Mesenchymal stem cell (in vitro differentiated cells and primary cell): ENCODE measurements around the gene SKAP1.

Experiments used
- DNase-seq: peaks from one replicate; pipeline ENCODE4 v3.0.0-alpha.2; 2013
- H2AFZ ChIP-seq: one replicate; pipeline ENCODE4 v1.6.1; 2013; ENCODE audit warnings: low read depth, mild to moderate bottlenecking, control low read depth, inconsistent platforms, low read length, moderate library complexity
- H2AK5ac ChIP-seq: 2 replicates; pipeline ENCODE4 v1.6.1; 2013; ENCODE audit warnings: low read length, moderate library complexity, mild to moderate bottlenecking, inconsistent platforms; ENCODE audit not compliant: severe bottlenecking
- H2BK120ac ChIP-seq: one replicate; pipeline ENCODE4 v1.6.1; 2013; ENCODE audit warnings: low read depth, mild to moderate bottlenecking, inconsistent platforms, low read length, moderate library complexity
- H2BK12ac ChIP-seq, 2 experiments: one replicate each; pipeline ENCODE4 v1.6.1; 2013; ENCODE audit warnings: inconsistent platforms in 2 of 2, low read length in 2 of 2, mild to moderate bottlenecking in 2 of 2, moderate library complexity in 2 of 2, control low read depth in 1 of 2
- H2BK15ac ChIP-seq: one replicate; pipeline ENCODE4 v1.6.1; 2013; ENCODE audit warnings: mild to moderate bottlenecking, low read depth, inconsistent platforms; ENCODE audit not compliant: poor library complexity, severe bottlenecking
- H2BK5ac ChIP-seq: 2 replicates; pipeline ENCODE4 v1.6.1; 2013; ENCODE audit warnings: low read depth, mild to moderate bottlenecking, low read length, control low read depth, inconsistent platforms; ENCODE audit not compliant: poor library complexity, severe bottlenecking
- H3K14ac ChIP-seq, 2 experiments: one replicate each; pipeline ENCODE4 v1.6.1; 2013; ENCODE audit warnings: inconsistent platforms in 2 of 2, low read length in 2 of 2, control low read depth in 1 of 2, mild to moderate bottlenecking in 1 of 2, moderate library complexity in 1 of 2
- H3K18ac ChIP-seq, 2 experiments: one replicate each; pipeline ENCODE4 v1.6.1; 2013; ENCODE audit warnings: inconsistent platforms in 2 of 2, low read length in 2 of 2, control low read depth in 1 of 2, low read depth in 1 of 2, mild to moderate bottlenecking in 1 of 2
- H3K23ac ChIP-seq, 2 experiments: one replicate each; pipeline ENCODE4 v1.6.1; 2013; ENCODE audit warnings: inconsistent platforms in 2 of 2, low read length in 2 of 2, mild to moderate bottlenecking in 2 of 2, moderate library complexity in 2 of 2, control low read depth in 1 of 2
- H3K27ac ChIP-seq: 2 replicates; pipeline ENCODE4 v1.5.1; 2013; ENCODE audit warnings: mild to moderate bottlenecking, moderate library complexity, low read length, control low read depth, inconsistent platforms; ENCODE audit not compliant: poor library complexity, severe bottlenecking
- H3K27me3 ChIP-seq, 2 experiments: 2 replicates each; pipeline versions ENCODE4 v1.6.1 to v1.7.0; 2013; ENCODE audit warnings: low read length in 2 of 2, mild to moderate bottlenecking in 2 of 2, moderate library complexity in 2 of 2, control low read depth in 1 of 2, inconsistent platforms in 1 of 2; ENCODE audit not compliant: control insufficient read depth in 1 of 2, insufficient read depth in 1 of 2
- H3K36me3 ChIP-seq, 2 experiments: 2 replicates each; pipeline versions ENCODE4 v1.6.1 to v1.7.0; 2013; ENCODE audit warnings: low read length in 2 of 2, control low read depth in 1 of 2, inconsistent platforms in 1 of 2, low read depth in 1 of 2, mild to moderate bottlenecking in 1 of 2; ENCODE audit not compliant: insufficient read depth in 2 of 2, control insufficient read depth in 1 of 2
- H3K4ac ChIP-seq, 2 experiments: one replicate each; pipeline ENCODE4 v1.6.1; 2013; ENCODE audit warnings: inconsistent platforms in 2 of 2, low read length in 2 of 2, mild to moderate bottlenecking in 2 of 2, moderate library complexity in 2 of 2, control low read depth in 1 of 2, low read depth in 1 of 2
- H3K4me1 ChIP-seq: 2 replicates; pipeline ENCODE4 v1.6.1; 2013; ENCODE audit warnings: low read depth, low read length, control low read depth; ENCODE audit not compliant: control insufficient read depth, insufficient read depth
- H3K4me2 ChIP-seq: 2 replicates; pipeline ENCODE4 v1.6.1; 2013; ENCODE audit warnings: low read length, mild to moderate bottlenecking, inconsistent platforms; ENCODE audit not compliant: poor library complexity, severe bottlenecking
- H3K4me3 ChIP-seq, 2 experiments: 2 replicates each; pipeline versions ENCODE4 v1.5.1 to v1.7.0; 2013; ENCODE audit warnings: low read length in 2 of 2, mild to moderate bottlenecking in 2 of 2, control low read depth in 1 of 2, low read depth in 1 of 2; ENCODE audit not compliant: insufficient read depth in 1 of 2
- H3K79me1 ChIP-seq: replicated peaks from 2 replicates; pipeline ENCODE4 v1.6.1; 2013; ENCODE audit warnings: mild to moderate bottlenecking, control low read depth, low read length, inconsistent platforms; ENCODE audit not compliant: poor library complexity, severe bottlenecking
- H3K9ac ChIP-seq: 2 replicates; pipeline ENCODE4 v1.7.0; 2013; ENCODE audit warnings: mild to moderate bottlenecking, low read length, moderate library complexity
- H3K9me3 ChIP-seq: 2 replicates; pipeline ENCODE4 v1.7.0; 2013; ENCODE audit warnings: mild to moderate bottlenecking, low read length; ENCODE audit not compliant: control insufficient read depth
- H4K8ac ChIP-seq: one replicate; pipeline ENCODE4 v1.6.1; 2013; ENCODE audit warnings: inconsistent platforms, mild to moderate bottlenecking, low read length, moderate library complexity
- H4K91ac ChIP-seq: one replicate; pipeline ENCODE4 v1.6.1; 2013; ENCODE audit warnings: mild to moderate bottlenecking, low read length, inconsistent platforms
- WGBS: methylation state at CpG from one replicate; pipeline ENCODE4 v1.1.7; 2013; ENCODE audit warnings: mixed read lengths; 5-methylcytosine and 5-hydroxymethylcytosine counted together

The SKAP1 gene

GRCh38 chr17:48335858-48336500 lies 94.0 kb downstream of the SKAP1 start:
- Histone ChIP-seq H3K36me3 (no peaks in the 10 kb centered on the region), H3K23ac (no peak overlapping the region), H2AK5ac (no peak overlapping the region), H3K4me2 (no peak overlapping the region), H3K14ac (no peak overlapping the region), H2AFZ (no peak overlapping the region), H3K27me3 (peaks cover 0 to 4% of the 10 kb centered on the region in 2 experiments), H3K4ac (no peak overlapping the region), H3K9ac (peak overlapping the region; percentile 67), H2BK5ac (no peak overlapping the region), H3K27ac (no peak overlapping the region), H2BK120ac (no peak overlapping the region), H3K4me3 (no peak overlapping the region), H2BK12ac (no peak overlapping the region), H3K4me1 (no peaks in the 10 kb centered on the region), H3K9me3 (no peaks in the 10 kb centered on the region), H2BK15ac (no peak overlapping the region), H3K18ac (no peak overlapping the region), H3K79me1 (no peaks in the 10 kb centered on the region), H4K8ac (no peak overlapping the region), H4K91ac (no peak overlapping the region)
- WGBS = 6% methylated on average over 5 of the region's 5 CpGs
- DNase-seq = peak; percentile 83

- Histone ChIP-seq H4K91ac (no peak overlapping the region), H3K9ac (peak overlapping the region; percentile 67), H3K18ac (no peak overlapping the region), H3K9me3 (no peaks in the 10 kb centered on the region), H2BK12ac (no peak overlapping the region), H3K79me1 (no peaks in the 10 kb centered on the region), H3K14ac (no peak overlapping the region), H3K27me3 (peaks cover 0 to 11% of the 10 kb centered on the region in 2 experiments), H2AFZ (no peak overlapping the region), H3K4ac (no peak overlapping the region), H2BK15ac (no peak overlapping the region), H2AK5ac (no peak overlapping the region), H3K27ac (no peak overlapping the region), H2BK120ac (no peak overlapping the region), H4K8ac (no peak overlapping the region), H2BK5ac (no peak overlapping the region), H3K4me3 (no peak overlapping the region), H3K23ac (no peak overlapping the region), H3K4me2 (no peak overlapping the region), H3K4me1 (no peaks in the 10 kb centered on the region), H3K36me3 (no peaks in the 10 kb centered on the region)
- DNase-seq = no peak
Measured at GRCh38 chr17:48335146-48335784, 94.7 kb downstream of the SKAP1 start.

DNA sequence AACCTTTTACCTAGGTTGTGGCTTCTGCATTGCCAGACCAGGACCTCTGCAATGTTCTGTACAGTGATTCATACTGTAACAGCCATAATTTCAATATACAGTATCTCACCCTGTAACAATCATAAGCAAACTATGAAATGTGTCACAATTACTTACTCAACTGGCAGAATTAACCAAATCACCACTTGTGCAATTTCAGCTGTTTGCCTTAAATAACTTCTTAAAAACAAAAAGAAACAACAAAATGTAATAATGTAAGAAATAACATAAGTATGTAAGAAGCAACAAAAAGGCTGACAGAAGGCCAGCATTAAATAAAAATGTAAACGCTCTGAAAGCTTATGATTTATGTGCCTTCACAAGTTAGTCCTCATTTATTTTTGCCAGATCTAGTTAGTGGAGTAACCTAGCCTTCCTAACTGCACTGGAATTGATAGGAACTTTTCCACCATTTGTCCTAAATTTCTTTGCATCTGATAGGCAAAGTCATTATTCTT lies 96.9 kb downstream of the SKAP1 start:
- no peak overlapping the region for H2BK15ac ChIP-seq
- no peak overlapping the region for H2AFZ ChIP-seq
- H3K9me3 ChIP-seq = no peaks in the 10 kb centered on the region
- H3K4ac ChIP-seq = no peak overlapping the region
- no peak overlapping the region for H2AK5ac ChIP-seq
- H3K27me3 ChIP-seq = peaks cover 5 to 12% of the 10 kb centered on the region in 2 experiments
- H4K91ac ChIP-seq = no peak overlapping the region
- H3K27ac ChIP-seq = no peak overlapping the region
- H3K4me2 ChIP-seq = no peak overlapping the region
- peak overlapping the region; percentile 71 for H3K9ac ChIP-seq
- H2BK12ac ChIP-seq = no peak overlapping the region
- H4K8ac ChIP-seq = no peak overlapping the region
- H2BK5ac ChIP-seq = no peak overlapping the region
- H3K4me1 ChIP-seq = no peaks in the 10 kb centered on the region
- no peak overlapping the region for H3K23ac ChIP-seq
- H2BK120ac ChIP-seq = no peak overlapping the region
- peak; percentile 59 for DNase-seq
- 67% methylated on average over 1 of the region's 1 CpG for WGBS
- H3K14ac ChIP-seq = no peak overlapping the region
- no peaks in the 10 kb centered on the region for H3K36me3 ChIP-seq
- H3K4me3 ChIP-seq = peak overlapping the region in 1 of 2 experiments; percentile 2
- no peak overlapping the region for H3K18ac ChIP-seq
- H3K79me1 ChIP-seq = no peaks in the 10 kb centered on the region

- no peak overlapping the region for H2AFZ ChIP-seq
- no peaks in the 10 kb centered on the region for H3K9me3 ChIP-seq
- peaks cover 8 to 9% of the 10 kb centered on the region in 2 experiments for H3K27me3 ChIP-seq
- H3K36me3 ChIP-seq = no peaks in the 10 kb centered on the region
- no peak overlapping the region for H2BK120ac ChIP-seq
- no peaks in the 10 kb centered on the region for H3K4me1 ChIP-seq
- peak overlapping the region in 1 of 2 experiments; percentile 25 for H3K14ac ChIP-seq
- no peak overlapping the region for H3K23ac ChIP-seq
- H4K91ac ChIP-seq = no peak overlapping the region
- no peak overlapping the region for H3K9ac ChIP-seq
- no peak overlapping the region for H3K4me2 ChIP-seq
- no peak for DNase-seq
- H3K79me1 ChIP-seq = no peaks in the 10 kb centered on the region
- no peak overlapping the region for H4K8ac ChIP-seq
- 91% methylated on average over 3 of the region's 4 CpGs for WGBS
- H3K4ac ChIP-seq = no peak overlapping the region
- H3K18ac ChIP-seq = no peak overlapping the region
- no peak overlapping the region for H3K4me3 ChIP-seq
- H2BK5ac ChIP-seq = no peak overlapping the region
- no peak overlapping the region for H2BK12ac ChIP-seq
- H2BK15ac ChIP-seq = no peak overlapping the region
- H3K27ac ChIP-seq = no peak overlapping the region
- H2AK5ac ChIP-seq = no peak overlapping the region
Measured at GRCh38 chr17:48330887-48331286, 99.1 kb downstream of the SKAP1 start.
